Neuronal stem cell (in vitro differentiated cells): Measurements from ENCODE around the gene RAB11FIP2.

ENCODE experiments used
- DNase-seq: peaks from one replicate; pipeline ENCODE4 v3.0.0-alpha.2; 2013; ENCODE audit warnings: low spot score
- H2AFZ ChIP-seq: one replicate; pipeline ENCODE4 v1.6.1; 2013; ENCODE audit warnings: mild to moderate bottlenecking, low read length, inconsistent platforms
- H2AK5ac ChIP-seq: 2 replicates; pipeline ENCODE4 v1.6.1; 2013; ENCODE audit warnings: low read depth, mild to moderate bottlenecking, inconsistent platforms, low read length, moderate library complexity, mixed read lengths
- H2BK120ac ChIP-seq: 2 replicates; pipeline ENCODE4 v1.6.1; 2013; ENCODE audit warnings: low read depth, mild to moderate bottlenecking, inconsistent platforms, low read length, moderate library complexity, mixed read lengths
- H2BK12ac ChIP-seq: one replicate; pipeline ENCODE4 v1.6.1; 2013; ENCODE audit warnings: low read length, inconsistent platforms
- H2BK15ac ChIP-seq: 2 replicates; pipeline ENCODE4 v1.6.1; 2013; ENCODE audit warnings: mild to moderate bottlenecking, low read length, inconsistent platforms, mixed read lengths
- H2BK5ac ChIP-seq: one replicate; pipeline ENCODE4 v1.6.1; 2013; ENCODE audit warnings: inconsistent platforms, mild to moderate bottlenecking, low read length, moderate library complexity
- H3K14ac ChIP-seq: one replicate; pipeline ENCODE4 v1.6.1; 2013; ENCODE audit warnings: low read length, inconsistent platforms
- H3K18ac ChIP-seq: 2 replicates; pipeline ENCODE4 v1.6.1; 2013; ENCODE audit warnings: low read length, inconsistent platforms
- H3K23ac ChIP-seq: 2 replicates; pipeline ENCODE4 v1.6.1; 2013; ENCODE audit warnings: low read depth, mild to moderate bottlenecking, mixed read lengths, low read length, inconsistent platforms; ENCODE audit not compliant: poor library complexity
- H3K27ac ChIP-seq: replicated peaks from 3 replicates; pipeline ENCODE4 v1.5.1; 2013; ENCODE audit warnings: low read length, inconsistent platforms
- H3K27me3 ChIP-seq, 3 experiments: 2 replicates each; pipeline ENCODE4 v1.6.1; 2013; ENCODE audit warnings: low read length in 3 of 3, mild to moderate bottlenecking in 2 of 3, inconsistent platforms in 1 of 3, low read depth in 1 of 3, mixed read lengths in 1 of 3, moderate library complexity in 1 of 3; ENCODE audit not compliant: control insufficient read depth in 3 of 3, insufficient read depth in 3 of 3
- H3K36me3 ChIP-seq, 2 donors: replicated peaks in 1 of 2; 2 replicates each; pipeline ENCODE4 v1.6.1; 2013; ENCODE audit warnings: low read length in 2 of 2; ENCODE audit not compliant: control insufficient read depth in 2 of 2, insufficient read depth in 2 of 2
- H3K4ac ChIP-seq: 2 replicates; pipeline ENCODE4 v1.6.1; 2013; ENCODE audit warnings: inconsistent platforms, mild to moderate bottlenecking, low read length, moderate library complexity
- H3K4me1 ChIP-seq, 2 donors: 1 replicate in 1 of 2; 2 replicates in 1 of 2; pipeline ENCODE4 v1.6.1; 2013; ENCODE audit warnings: low read length in 2 of 2, low read depth in 1 of 2; ENCODE audit not compliant: control insufficient read depth in 2 of 2, insufficient read depth in 1 of 2
- H3K4me2 ChIP-seq: one replicate; pipeline ENCODE4 v1.6.1; 2013; ENCODE audit warnings: mild to moderate bottlenecking, low read length, inconsistent platforms; ENCODE audit not compliant: insufficient read depth, poor library complexity, severe bottlenecking
- H3K4me3 ChIP-seq, 2 donors: 2 replicates each; pipeline ENCODE4 v1.5.1; 2013; ENCODE audit warnings: low read length in 2 of 2, mild to moderate bottlenecking in 2 of 2, inconsistent platforms in 1 of 2, moderate library complexity in 1 of 2
- H3K79me1 ChIP-seq: one replicate; pipeline ENCODE4 v1.6.1; 2013; ENCODE audit warnings: low read depth, mild to moderate bottlenecking, inconsistent platforms, low read length, moderate library complexity
- H3K9ac ChIP-seq: one replicate; pipeline ENCODE4 v1.6.1; 2013; ENCODE audit warnings: mild to moderate bottlenecking, low read depth, low read length, inconsistent platforms; ENCODE audit not compliant: poor library complexity
- H3K9me3 ChIP-seq, 2 donors: replicated peaks in 1 of 2; 2 replicates each; pipeline versions ENCODE3 to v1.6.1; 2013; ENCODE audit warnings: low read length in 2 of 2, mild to moderate bottlenecking in 2 of 2, inconsistent platforms in 1 of 2, low read depth in 1 of 2, mixed read lengths in 1 of 2, moderate library complexity in 1 of 2; ENCODE audit not compliant: control insufficient read depth in 2 of 2, insufficient read depth in 1 of 2
- H4K8ac ChIP-seq: one replicate; pipeline ENCODE4 v1.6.1; 2013; ENCODE audit warnings: low read depth, mild to moderate bottlenecking, inconsistent platforms, low read length, moderate library complexity
- H4K91ac ChIP-seq: one replicate; pipeline ENCODE4 v1.6.1; 2013; ENCODE audit warnings: low read length, low read depth, mild to moderate bottlenecking, inconsistent platforms; ENCODE audit not compliant: poor library complexity
- WGBS, 2 donors: extraction: QIAGEN DNeasy Blood & Tissue Kit; methylation state at CpG; one replicate each; pipeline ENCODE4 v1.1.7; 2013; ENCODE audit warnings: missing lambda C conversion rate in 2 of 2, mixed read lengths in 1 of 2; ENCODE audit not compliant: insufficient read length in 2 of 2, insufficient replicate concordance in 1 of 2; ENCODE audit errors: extremely low coverage in 2 of 2; 5-methylcytosine and 5-hydroxymethylcytosine counted together

The RAB11FIP2 gene

GRCh38 chr10:118007773-118008172 lies 39.0 kb downstream of the RAB11FIP2 start:
- H2BK15ac ChIP-seq = no peak overlapping the region
- H4K8ac ChIP-seq = no peak overlapping the region
- H2AK5ac ChIP-seq = no peak overlapping the region
- peaks cover 0 to 43% of the 10 kb centered on the region in 2 donors for H3K36me3 ChIP-seq
- no peak overlapping the region for H2BK12ac ChIP-seq
- no peak overlapping the region for H2BK120ac ChIP-seq
- H3K14ac ChIP-seq = no peak overlapping the region
- no CpG with 5 or more reads among the region's 3 CpGs for WGBS, 2 donors
- no peaks in the 10 kb centered on the region for H3K79me1 ChIP-seq
- no peak for DNase-seq
- no peak overlapping the region for H3K23ac ChIP-seq
- H3K4me3 ChIP-seq = no peak overlapping the region
- H2AFZ ChIP-seq = no peak overlapping the region
- H4K91ac ChIP-seq = no peak overlapping the region
- H3K4me2 ChIP-seq = no peak overlapping the region
- H3K18ac ChIP-seq = no peak overlapping the region
- no peak overlapping the region for H3K9ac ChIP-seq
- H3K27ac ChIP-seq = no peak overlapping the region
- no peak overlapping the region for H3K4ac ChIP-seq
- peaks cover 0 to 6% of the 10 kb centered on the region in 2 donors for H3K4me1 ChIP-seq
- no peaks in the 10 kb centered on the region for H3K9me3 ChIP-seq
- no peaks in the 10 kb centered on the region for H3K27me3 ChIP-seq
- H2BK5ac ChIP-seq = no peak overlapping the region

- Histone ChIP-seq H3K36me3 (peaks cover 0 to 33% of the 10 kb centered on the region in 2 donors), H3K9me3 (no peaks in the 10 kb centered on the region), H2BK5ac (no peak overlapping the region), H2BK15ac (no peak overlapping the region), H2BK12ac (no peak overlapping the region), H2AFZ (no peak overlapping the region), H3K27me3 (no peaks in the 10 kb centered on the region), H3K4me1 (peaks cover 0 to 4% of the 10 kb centered on the region in 2 donors), H4K91ac (no peak overlapping the region), H3K18ac (no peak overlapping the region), H3K27ac (no peak overlapping the region), H3K23ac (no peak overlapping the region), H3K4me3 (no peak overlapping the region), H3K9ac (no peak overlapping the region), H3K14ac (no peak overlapping the region), H2AK5ac (no peak overlapping the region), H3K79me1 (no peaks in the 10 kb centered on the region), H2BK120ac (no peak overlapping the region), H3K4me2 (no peak overlapping the region), H4K8ac (no peak overlapping the region), H3K4ac (no peak overlapping the region)
- DNase-seq = no peak
- no CpG with 5 or more reads among the region's 1 CpG for WGBS, 2 donors
Observed at GRCh38 chr10:118003126-118003525, 43.6 kb downstream of the RAB11FIP2 start.

GRCh38 chr10:118002581-118002980 lies 44.2 kb downstream of the RAB11FIP2 start:
- no peak overlapping the region for H3K18ac ChIP-seq
- H3K4me2 ChIP-seq = no peak overlapping the region
- no peak overlapping the region for H2AFZ ChIP-seq
- no peak overlapping the region for H4K8ac ChIP-seq
- H3K27ac ChIP-seq = no peak overlapping the region
- no peaks in the 10 kb centered on the region for H3K9me3 ChIP-seq
- no peaks in the 10 kb centered on the region for H3K79me1 ChIP-seq
- no peak overlapping the region for H2BK120ac ChIP-seq
- no peak overlapping the region for H3K9ac ChIP-seq
- H3K4me1 ChIP-seq = peaks cover 0 to 6% of the 10 kb centered on the region in 2 donors
- no peak overlapping the region for H2BK12ac ChIP-seq
- no peak overlapping the region for H3K4me3 ChIP-seq
- no peaks in the 10 kb centered on the region for H3K27me3 ChIP-seq
- H2AK5ac ChIP-seq = no peak overlapping the region
- H3K14ac ChIP-seq = no peak overlapping the region
- H4K91ac ChIP-seq = no peak overlapping the region
- H3K36me3 ChIP-seq = peaks cover 0 to 28% of the 10 kb centered on the region in 2 donors
- no peak overlapping the region for H2BK5ac ChIP-seq
- H3K23ac ChIP-seq = no peak overlapping the region
- DNase-seq = no peak
- no CpG with 5 or more reads among the region's 6 CpGs for WGBS, 2 donors
- H2BK15ac ChIP-seq = no peak overlapping the region
- H3K4ac ChIP-seq = no peak overlapping the region

GRCh38 chr10:117997673-117998072 lies 49.1 kb downstream of the RAB11FIP2 start:
- no peak overlapping the region for H2BK5ac ChIP-seq
- H3K4me3 ChIP-seq = no peak overlapping the region
- peaks cover 0 to 3% of the 10 kb centered on the region in 2 donors for H3K4me1 ChIP-seq
- H4K91ac ChIP-seq = no peak overlapping the region
- H3K4ac ChIP-seq = no peak overlapping the region
- H3K18ac ChIP-seq = no peak overlapping the region
- H2AFZ ChIP-seq = no peak overlapping the region
- no peak overlapping the region for H3K9ac ChIP-seq
- no peak overlapping the region for H3K23ac ChIP-seq
- no CpG with 5 or more reads among the region's 1 CpG for WGBS, 2 donors
- H2BK15ac ChIP-seq = no peak overlapping the region
- H3K9me3 ChIP-seq = no peaks in the 10 kb centered on the region
- H2BK120ac ChIP-seq = no peak overlapping the region
- no peak overlapping the region for H3K14ac ChIP-seq
- DNase-seq = no peak
- no peaks in the 10 kb centered on the region for H3K27me3 ChIP-seq
- no peak overlapping the region for H3K4me2 ChIP-seq
- H3K79me1 ChIP-seq = no peaks in the 10 kb centered on the region
- no peak overlapping the region for H3K27ac ChIP-seq
- H2AK5ac ChIP-seq = no peak overlapping the region
- H3K36me3 ChIP-seq = no peaks in the 10 kb centered on the region
- H2BK12ac ChIP-seq = no peak overlapping the region
- H4K8ac ChIP-seq = no peak overlapping the region
